ENCODE measurements around the gene SMARCC1.

The SMARCC1 gene

GRCh38 chr3:47568901-47569300, 212.8 kb downstream of the SMARCC1 start:
- H3K4me1 ChIP-seq (ENCODE audit: insufficient read depth, poor library complexity, severe bottlenecking) = no peaks in the 10 kb centered on the region
- H3K27ac ChIP-seq (ENCODE audit: poor library complexity, severe bottlenecking) = no peak overlapping the region
- H3K9me3 ChIP-seq (ENCODE audit: severe bottlenecking) = no peaks in the 10 kb centered on the region
- no peaks in the 10 kb centered on the region for H3K27me3 ChIP-seq (ENCODE audit: insufficient read depth, poor library complexity, severe bottlenecking)
- H3K4me3 ChIP-seq (ENCODE audit: severe bottlenecking) = no peak overlapping the region
- H3K36me3 ChIP-seq (ENCODE audit: low read depth) = no peaks in the 10 kb centered on the region
- DNase-seq (ENCODE audit: low spot score) (no peak), ATAC-seq (ENCODE audit: low read depth) (no peak)
- no peak for TF ChIP-seq CTCF (IDR thresholded peaks at IDR 0.05; ENCODE audit: poor library complexity, severe bottlenecking)

GRCh38 chr3:47567149-47567548, 214.5 kb downstream of the SMARCC1 start:
- Histone ChIP-seq H3K36me3 (ENCODE audit: low read depth) (no peaks in the 10 kb centered on the region), H3K4me3 (ENCODE audit: severe bottlenecking) (no peak overlapping the region), H3K9me3 (ENCODE audit: severe bottlenecking) (no peaks in the 10 kb centered on the region), H3K27ac (ENCODE audit: poor library complexity, severe bottlenecking) (no peak overlapping the region), H3K4me1 (ENCODE audit: insufficient read depth, poor library complexity, severe bottlenecking) (no peaks in the 10 kb centered on the region), H3K27me3 (ENCODE audit: insufficient read depth, poor library complexity, severe bottlenecking) (no peaks in the 10 kb centered on the region)
- DNase-seq (ENCODE audit: low spot score) (no peak), ATAC-seq (ENCODE audit: low read depth) (no peak)
- TF ChIP-seq CTCF (IDR thresholded peaks at IDR 0.05; ENCODE audit: poor library complexity, severe bottlenecking) = no peak

GRCh38 chr3:47566667-47567066, 215.0 kb downstream of the SMARCC1 start:
- Histone ChIP-seq H3K27me3 (ENCODE audit: insufficient read depth, poor library complexity, severe bottlenecking) (no peaks in the 10 kb centered on the region), H3K4me1 (ENCODE audit: insufficient read depth, poor library complexity, severe bottlenecking) (no peaks in the 10 kb centered on the region), H3K4me3 (ENCODE audit: severe bottlenecking) (no peak overlapping the region), H3K27ac (ENCODE audit: poor library complexity, severe bottlenecking) (no peak overlapping the region), H3K36me3 (ENCODE audit: low read depth) (no peaks in the 10 kb centered on the region), H3K9me3 (ENCODE audit: severe bottlenecking) (no peaks in the 10 kb centered on the region)
- TF ChIP-seq CTCF (IDR thresholded peaks at IDR 0.05; ENCODE audit: poor library complexity, severe bottlenecking) = no peak
- ATAC-seq (ENCODE audit: low read depth) (no peak), DNase-seq (ENCODE audit: low spot score) (no peak)

- no peak for ATAC-seq (ENCODE audit: low read depth)
- H3K36me3 ChIP-seq (ENCODE audit: low read depth) = no peaks in the 10 kb centered on the region
- DNase-seq (ENCODE audit: low spot score) = no peak
- H3K4me1 ChIP-seq (ENCODE audit: insufficient read depth, poor library complexity, severe bottlenecking) = no peaks in the 10 kb centered on the region
- no peak overlapping the region for H3K27ac ChIP-seq (ENCODE audit: poor library complexity, severe bottlenecking)
- no peak for TF ChIP-seq CTCF (IDR thresholded peaks at IDR 0.05; ENCODE audit: poor library complexity, severe bottlenecking)
- H3K4me3 ChIP-seq (ENCODE audit: severe bottlenecking) = no peak overlapping the region
- H3K27me3 ChIP-seq (ENCODE audit: insufficient read depth, poor library complexity, severe bottlenecking) = no peaks in the 10 kb centered on the region
- H3K9me3 ChIP-seq (ENCODE audit: severe bottlenecking) = no peaks in the 10 kb centered on the region
Measured at GRCh38 chr3:47565734-47566550, 215.8 kb downstream of the SMARCC1 start.

- Histone ChIP-seq H3K4me1 (ENCODE audit: insufficient read depth, poor library complexity, severe bottlenecking) (no peaks in the 10 kb centered on the region), H3K27me3 (ENCODE audit: insufficient read depth, poor library complexity, severe bottlenecking) (no peaks in the 10 kb centered on the region), H3K9me3 (ENCODE audit: severe bottlenecking) (no peaks in the 10 kb centered on the region), H3K27ac (ENCODE audit: poor library complexity, severe bottlenecking) (no peak overlapping the region), H3K4me3 (ENCODE audit: severe bottlenecking) (no peak overlapping the region), H3K36me3 (ENCODE audit: low read depth) (no peaks in the 10 kb centered on the region)
- no peak for TF ChIP-seq CTCF (IDR thresholded peaks at IDR 0.05; ENCODE audit: poor library complexity, severe bottlenecking)
- no peak for ATAC-seq (ENCODE audit: low read depth)
- DNase-seq (ENCODE audit: low spot score) = no peak
Measured at GRCh38 chr3:47556351-47556750, 225.3 kb downstream of the SMARCC1 start.

All from RWPE2 (cell line).